Activated T-cell treated with anti-CD3 and anti-CD28 coated beads, Interleukin-2, amount 50 U/mL, for 4 hours (primary cell): Measurements from ENCODE around the gene CHD6. TPM values are rescaled to one million over a fixed set of nuclear protein-coding genes. Genes with fewer than 3 reads are reported as not detected.

ENCODE experiments used
- ATAC-seq, 2 donors: fragments of 200-7000 bp; cut with Tn5 transposase; one replicate each; pipeline ENCODE4 v1.10.0; 2021
- DNase-seq: peaks from one replicate; pipeline ENCODE4 v3.0.0-alpha.2; 2020
- H3K27me3 Mint-ChIP-seq: one replicate; pipeline ENCODE4 v1.8.0; 2021; ENCODE audit warnings: low read depth, mixed read lengths
- H3K36me3 Mint-ChIP-seq: one replicate; pipeline ENCODE4 v1.8.0; 2022; ENCODE audit warnings: mixed read lengths; ENCODE audit not compliant: insufficient read depth
- H3K4me1 Mint-ChIP-seq: one replicate; pipeline ENCODE4 v1.8.0; 2021; ENCODE audit warnings: low read depth, mixed read lengths
- H3K4me3 Mint-ChIP-seq: one replicate; pipeline ENCODE4 v1.8.0; 2021; ENCODE audit warnings: mild to moderate bottlenecking, moderate library complexity, mixed read lengths
- H3K9me3 Mint-ChIP-seq: one replicate; pipeline ENCODE4 v1.8.0; 2021; ENCODE audit warnings: mixed read lengths
- total RNA-seq, 3 donors: library from RNA; stranded (reverse); gene quantifications; one replicate each; pipeline ENCODE4 v1.2.1, GENCODE V29; 2021

Gene CHD6
- total RNA-seq, 3 donors from 2014 or later, result 13.7 to 15.8 (median 15.5) TPM

DNA sequence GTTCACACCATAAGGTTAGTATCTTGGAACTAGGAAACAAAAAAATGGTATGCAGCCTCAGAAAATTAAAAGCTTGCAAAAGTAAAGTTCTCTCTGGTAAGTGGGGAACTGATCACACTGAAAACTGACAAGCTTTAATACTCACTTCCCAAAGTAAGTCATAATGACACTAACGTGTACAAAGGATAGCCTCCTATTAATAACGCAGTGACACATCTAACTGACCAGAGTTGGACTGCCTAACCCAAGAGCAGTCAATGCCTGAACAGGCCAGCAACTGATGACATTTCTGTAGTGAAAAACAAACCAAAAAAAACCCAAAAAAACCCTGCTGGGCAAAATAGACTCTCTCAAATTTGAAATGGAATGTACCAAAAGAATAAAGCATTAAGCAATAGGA lies 30.7 kb downstream of the CHD6 start:
- ATAC-seq (no peak), DNase-seq (no peak)
- H3K36me3 Mint-ChIP-seq, result peaks cover 17% of the 10 kb centered on the region
- no peaks in the 10 kb centered on the region for H3K27me3 Mint-ChIP-seq
- peaks cover 8% of the 10 kb centered on the region for H3K4me1 Mint-ChIP-seq
- H3K4me3 Mint-ChIP-seq, result no peak overlapping the region
- peaks cover 21% of the 10 kb centered on the region for H3K9me3 Mint-ChIP-seq

DNA sequence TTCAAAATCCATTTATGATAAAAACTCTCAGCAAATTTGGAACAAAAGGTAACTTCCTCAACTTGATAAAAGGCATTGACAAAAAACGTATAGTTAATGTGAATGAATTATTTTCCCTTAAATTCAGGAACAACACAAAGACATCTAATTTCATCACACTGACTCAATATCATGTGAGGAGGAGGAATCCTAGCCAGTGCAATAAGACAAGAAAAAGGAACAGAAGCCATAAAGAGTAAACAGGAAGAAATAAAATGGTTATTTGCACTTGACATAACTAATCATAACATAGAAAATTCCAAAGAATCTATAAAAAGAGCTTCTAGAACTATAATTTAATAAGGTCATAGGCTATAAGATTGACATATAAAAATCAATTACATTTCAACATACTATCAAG lies 31.4 kb downstream of the CHD6 start:
- H3K9me3 Mint-ChIP-seq, result peaks cover 21% of the 10 kb centered on the region
- DNase-seq (no peak), ATAC-seq (no peak)
- H3K4me3 Mint-ChIP-seq, result no peak overlapping the region
- H3K4me1 Mint-ChIP-seq, result peaks cover 13% of the 10 kb centered on the region
- H3K27me3 Mint-ChIP-seq, result no peaks in the 10 kb centered on the region
- peaks cover 19% of the 10 kb centered on the region for H3K36me3 Mint-ChIP-seq

DNA sequence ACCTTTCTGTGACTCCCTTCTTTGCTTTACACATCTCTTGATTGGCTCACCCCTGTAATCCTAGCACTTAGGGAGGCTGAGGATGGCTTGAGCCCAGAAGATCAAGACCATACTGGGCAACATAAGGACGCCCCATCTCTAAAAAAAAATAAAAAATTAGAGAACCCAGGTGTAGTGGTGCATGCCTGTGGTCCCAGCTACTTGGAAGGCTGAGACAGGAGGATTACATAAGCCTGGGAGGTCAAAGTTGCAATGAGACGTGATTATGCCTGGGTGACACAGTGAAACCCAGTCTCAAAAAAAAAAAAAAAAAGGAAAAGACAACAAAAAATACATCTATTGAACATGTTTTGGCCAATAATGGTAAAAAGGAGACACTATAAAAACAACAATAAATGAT lies 37.8 kb downstream of the CHD6 start:
- Mint-ChIP-seq H3K4me3 (no peak overlapping the region), H3K4me1 (peaks cover 53% of the 10 kb centered on the region), H3K9me3 (peaks cover 4% of the 10 kb centered on the region), H3K36me3 (peaks cover 5% of the 10 kb centered on the region), H3K27me3 (no peaks in the 10 kb centered on the region)
- ATAC-seq, result no peak
- DNase-seq, result no peak

GRCh38 chr20:41577129-41578009 lies 40.8 kb downstream of the CHD6 start:
- Mint-ChIP-seq H3K4me1 (peaks cover 68% of the 10 kb centered on the region), H3K9me3 (peaks cover 5% of the 10 kb centered on the region), H3K27me3 (no peaks in the 10 kb centered on the region), H3K4me3 (no peak overlapping the region), H3K36me3 (peaks cover 2% of the 10 kb centered on the region)
- DNase-seq (no peak), ATAC-seq (no peak)

GRCh38 chr20:41575412-41575811 lies 42.8 kb downstream of the CHD6 start:
- Mint-ChIP-seq H3K4me1 (peaks cover 72% of the 10 kb centered on the region), H3K36me3 (peaks cover 1% of the 10 kb centered on the region), H3K27me3 (no peaks in the 10 kb centered on the region), H3K4me3 (no peak overlapping the region), H3K9me3 (peaks cover 5% of the 10 kb centered on the region)
- ATAC-seq (no peak), DNase-seq (no peak)

DNA sequence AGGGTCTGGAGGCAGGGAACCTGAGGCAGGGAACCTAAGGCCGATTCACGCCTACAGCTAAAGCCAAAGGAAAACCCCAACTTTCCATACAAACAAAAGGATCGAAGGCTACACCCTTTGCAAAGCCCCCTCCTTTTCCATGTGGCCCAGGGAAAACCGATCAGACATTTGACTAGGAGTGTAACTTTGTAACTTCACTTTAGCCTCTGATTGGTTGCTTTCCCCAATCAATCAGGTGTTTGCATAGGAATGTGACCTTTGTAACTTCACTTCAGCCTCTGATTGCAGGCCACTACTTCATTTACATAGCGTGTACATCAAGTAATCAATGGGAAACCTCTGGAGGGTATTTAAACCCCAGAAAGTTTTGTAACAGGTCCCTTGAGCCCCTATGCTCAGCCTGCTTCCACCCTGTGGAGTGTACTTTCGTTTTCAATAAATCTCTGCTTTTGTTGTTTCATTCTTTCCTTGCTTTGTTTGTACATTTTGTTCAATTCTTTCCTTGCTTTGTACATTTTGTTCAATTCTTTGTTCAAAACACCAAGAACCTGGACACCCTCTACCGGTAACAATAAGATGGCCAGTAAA lies 43.3 kb downstream of the CHD6 start:
- DNase-seq (no peak), ATAC-seq (no peak)
- H3K4me1 Mint-ChIP-seq, result peaks cover 69% of the 10 kb centered on the region
- H3K27me3 Mint-ChIP-seq, result no peaks in the 10 kb centered on the region
- H3K9me3 Mint-ChIP-seq, result peaks cover 5% of the 10 kb centered on the region
- no peak overlapping the region for H3K4me3 Mint-ChIP-seq
- H3K36me3 Mint-ChIP-seq, result peaks cover 1% of the 10 kb centered on the region

DNA sequence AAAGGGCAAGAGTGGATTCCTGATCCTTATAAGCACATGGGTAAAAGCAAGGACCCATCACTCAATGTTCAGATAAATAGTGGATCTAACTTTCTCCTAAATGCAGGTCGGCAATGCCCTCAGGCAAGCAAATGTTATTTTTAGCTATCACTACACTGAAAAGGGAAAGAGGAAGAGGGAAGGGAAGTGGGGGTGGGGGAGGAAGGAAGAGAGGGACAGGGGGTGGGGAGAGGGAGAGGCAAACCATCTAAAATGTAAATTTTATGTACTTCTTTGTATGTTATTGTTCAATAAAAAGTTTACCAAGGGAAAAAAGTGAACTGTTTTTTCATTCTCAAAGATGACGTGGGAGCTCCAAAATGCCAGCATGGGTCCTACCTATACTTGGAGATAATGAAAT lies 44.2 kb downstream of the CHD6 start:
- Mint-ChIP-seq H3K27me3 (no peaks in the 10 kb centered on the region), H3K4me3 (no peak overlapping the region), H3K4me1 (peaks cover 67% of the 10 kb centered on the region), H3K36me3 (peaks cover 3% of the 10 kb centered on the region), H3K9me3 (peaks cover 5% of the 10 kb centered on the region)
- DNase-seq (no peak), ATAC-seq (no peak)

GRCh38 chr20:41572010-41572572 lies 46.1 kb downstream of the CHD6 start:
- Mint-ChIP-seq H3K36me3 (peaks cover 3% of the 10 kb centered on the region), H3K4me3 (no peak overlapping the region), H3K4me1 (peaks cover 63% of the 10 kb centered on the region)

DNA sequence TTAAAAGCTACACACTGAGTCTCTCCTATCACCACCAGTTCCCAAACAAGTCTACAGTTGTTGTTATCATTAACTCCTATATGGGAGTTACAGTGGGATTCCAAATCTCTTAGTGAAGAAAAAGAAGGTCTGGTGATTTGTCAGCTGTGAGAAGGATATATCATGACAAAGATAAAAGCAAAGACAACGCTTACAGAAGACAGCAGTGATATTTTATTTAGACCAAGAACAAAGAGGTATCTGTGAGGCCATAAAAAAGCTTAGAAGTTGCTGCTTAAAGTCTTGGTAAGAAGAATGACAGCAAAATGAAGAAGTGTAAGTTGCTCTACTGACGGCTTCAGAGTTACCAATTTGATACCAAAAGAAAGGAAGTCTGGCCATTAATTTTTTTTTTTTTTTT lies 47.2 kb downstream of the CHD6 start:
- Mint-ChIP-seq H3K27me3 (no peaks in the 10 kb centered on the region), H3K4me1 (peaks cover 64% of the 10 kb centered on the region), H3K9me3 (peaks cover 5% of the 10 kb centered on the region), H3K36me3 (peaks cover 3% of the 10 kb centered on the region), H3K4me3 (no peak overlapping the region)
- DNase-seq (no peak), ATAC-seq (no peak)

More at GRCh38 chr20:41572010-41572572, 46.1 kb downstream of the CHD6 start:
- ATAC-seq, result no peak
- DNase-seq, result no peak
- H3K9me3 Mint-ChIP-seq, result peaks cover 5% of the 10 kb centered on the region
- no peaks in the 10 kb centered on the region for H3K27me3 Mint-ChIP-seq

DNA sequence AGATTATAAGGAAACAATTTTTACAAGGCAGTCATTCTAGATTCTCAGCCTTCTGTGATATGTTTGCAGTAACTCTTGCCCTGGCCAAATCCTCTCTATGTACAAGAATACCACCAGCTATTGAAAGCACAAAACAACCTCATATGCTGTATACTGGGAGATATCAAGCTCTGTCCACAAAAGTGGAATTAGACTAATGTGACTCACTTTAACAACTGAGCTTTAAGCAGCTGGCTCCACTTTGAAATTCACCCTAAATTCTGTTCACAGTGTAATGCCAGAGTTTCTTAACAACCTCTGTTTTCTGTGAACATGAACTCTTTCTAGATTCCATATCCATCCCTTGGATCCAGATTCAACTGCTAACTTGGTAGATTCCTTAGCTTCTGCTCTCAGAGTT lies 47.6 kb downstream of the CHD6 start:
- no peak for ATAC-seq
- Mint-ChIP-seq H3K4me1 (peaks cover 67% of the 10 kb centered on the region), H3K36me3 (peaks cover 8% of the 10 kb centered on the region), H3K4me3 (no peak overlapping the region), H3K27me3 (no peaks in the 10 kb centered on the region), H3K9me3 (peaks cover 3% of the 10 kb centered on the region)
- DNase-seq, result no peak

- DNase-seq (no peak), ATAC-seq (no peak)
- no peaks in the 10 kb centered on the region for H3K27me3 Mint-ChIP-seq
- H3K4me3 Mint-ChIP-seq, result no peak overlapping the region
- peaks cover 11% of the 10 kb centered on the region for H3K36me3 Mint-ChIP-seq
- no peaks in the 10 kb centered on the region for H3K9me3 Mint-ChIP-seq
- H3K4me1 Mint-ChIP-seq, result peaks cover 69% of the 10 kb centered on the region
Measured at GRCh38 chr20:41567615-41568014, 50.6 kb downstream of the CHD6 start.

GRCh38 chr20:41566896-41567527 lies 51.2 kb downstream of the CHD6 start:
- DNase-seq (no peak), ATAC-seq (no peak)
- Mint-ChIP-seq H3K36me3 (peaks cover 11% of the 10 kb centered on the region), H3K9me3 (no peaks in the 10 kb centered on the region), H3K4me3 (no peak overlapping the region), H3K27me3 (no peaks in the 10 kb centered on the region), H3K4me1 (peaks cover 69% of the 10 kb centered on the region)

DNA sequence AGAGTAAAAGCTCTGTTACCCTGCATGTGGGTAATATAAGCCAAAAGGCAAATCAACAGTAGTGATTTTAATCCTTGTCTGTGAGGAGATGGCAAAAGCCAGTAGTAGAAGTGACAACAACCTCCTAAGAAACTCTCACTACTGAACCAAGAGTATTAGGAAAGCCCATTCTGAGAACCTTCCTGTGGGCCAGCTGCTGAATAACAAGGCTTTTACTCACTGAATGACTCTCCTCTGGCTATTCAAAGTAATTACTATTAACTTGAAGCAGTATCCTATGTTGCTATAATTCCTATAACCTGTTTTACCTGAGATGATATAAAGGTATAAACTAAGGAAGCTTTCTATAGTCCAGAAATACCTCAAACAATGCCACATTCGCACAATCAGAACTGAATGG lies 55.1 kb downstream of the CHD6 start:
- peaks cover 81% of the 10 kb centered on the region for H3K4me1 Mint-ChIP-seq

GRCh38 chr20:41560970-41561369 lies 57.2 kb downstream of the CHD6 start:
- H3K27me3 Mint-ChIP-seq, result no peaks in the 10 kb centered on the region
- ATAC-seq (no peak), DNase-seq (no peak)
- peaks cover 10% of the 10 kb centered on the region for H3K9me3 Mint-ChIP-seq
- no peak overlapping the region for H3K4me3 Mint-ChIP-seq
- peaks cover 69% of the 10 kb centered on the region for H3K4me1 Mint-ChIP-seq
- peaks cover 31% of the 10 kb centered on the region for H3K36me3 Mint-ChIP-seq

More for the DNA sequence above, 55.1 kb downstream of the CHD6 start:
- H3K4me3 Mint-ChIP-seq, result no peak overlapping the region
- no peaks in the 10 kb centered on the region for H3K27me3 Mint-ChIP-seq
- DNase-seq, result no peak
- no peak for ATAC-seq
- peaks cover 22% of the 10 kb centered on the region for H3K36me3 Mint-ChIP-seq
- peaks cover 5% of the 10 kb centered on the region for H3K9me3 Mint-ChIP-seq
